Measurements from ENCODE around the gene YIPF3.

DNA sequence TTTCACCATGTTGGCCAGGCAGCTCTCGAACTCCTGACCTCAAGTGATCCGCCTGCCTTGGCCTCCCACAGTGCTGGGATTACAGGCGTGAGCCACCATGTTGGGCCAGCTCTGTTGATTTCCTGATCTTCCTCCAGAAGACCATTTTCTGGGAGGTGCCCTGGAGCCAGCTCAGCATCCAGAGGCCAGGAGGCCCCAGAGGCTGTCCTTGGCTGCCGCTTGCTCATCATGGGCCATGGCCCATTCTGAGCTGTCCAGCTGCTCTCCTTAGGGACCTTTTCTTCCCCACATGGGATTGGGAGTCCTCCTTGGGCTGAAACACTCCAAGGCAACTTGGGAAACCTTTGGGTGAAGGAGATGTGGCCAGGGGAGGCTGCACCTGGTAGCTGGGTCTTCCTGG, 22.0 kb downstream of the YIPF3 start:
- no peak for TF ChIP-seq POLR2A (IDR thresholded peaks at IDR 0.05)
- TF ChIP-seq, protein P1, sequence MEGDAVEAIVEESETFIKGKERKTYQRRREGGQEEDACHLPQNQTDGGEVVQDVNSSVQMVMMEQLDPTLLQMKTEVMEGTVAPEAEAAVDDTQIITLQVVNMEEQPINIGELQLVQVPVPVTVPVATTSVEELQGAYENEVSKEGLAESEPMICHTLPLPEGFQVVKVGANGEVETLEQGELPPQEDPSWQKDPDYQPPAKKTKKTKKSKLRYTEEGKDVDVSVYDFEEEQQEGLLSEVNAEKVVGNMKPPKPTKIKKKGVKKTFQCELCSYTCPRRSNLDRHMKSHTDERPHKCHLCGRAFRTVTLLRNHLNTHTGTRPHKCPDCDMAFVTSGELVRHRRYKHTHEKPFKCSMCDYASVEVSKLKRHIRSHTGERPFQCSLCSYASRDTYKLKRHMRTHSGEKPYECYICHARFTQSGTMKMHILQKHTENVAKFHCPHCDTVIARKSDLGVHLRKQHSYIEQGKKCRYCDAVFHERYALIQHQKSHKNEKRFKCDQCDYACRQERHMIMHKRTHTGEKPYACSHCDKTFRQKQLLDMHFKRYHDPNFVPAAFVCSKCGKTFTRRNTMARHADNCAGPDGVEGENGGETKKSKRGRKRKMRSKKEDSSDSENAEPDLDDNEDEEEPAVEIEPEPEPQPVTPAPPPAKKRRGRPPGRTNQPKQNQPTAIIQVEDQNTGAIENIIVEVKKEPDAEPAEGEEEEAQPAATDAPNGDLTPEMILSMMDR (IDR thresholded peaks at IDR 0.05) = no peak
- no peak for TF ChIP-seq EP300 (IDR thresholded peaks at IDR 0.05; ENCODE audit: low read depth)
